ENCODE data around the gene PITPNC1.

DNA sequence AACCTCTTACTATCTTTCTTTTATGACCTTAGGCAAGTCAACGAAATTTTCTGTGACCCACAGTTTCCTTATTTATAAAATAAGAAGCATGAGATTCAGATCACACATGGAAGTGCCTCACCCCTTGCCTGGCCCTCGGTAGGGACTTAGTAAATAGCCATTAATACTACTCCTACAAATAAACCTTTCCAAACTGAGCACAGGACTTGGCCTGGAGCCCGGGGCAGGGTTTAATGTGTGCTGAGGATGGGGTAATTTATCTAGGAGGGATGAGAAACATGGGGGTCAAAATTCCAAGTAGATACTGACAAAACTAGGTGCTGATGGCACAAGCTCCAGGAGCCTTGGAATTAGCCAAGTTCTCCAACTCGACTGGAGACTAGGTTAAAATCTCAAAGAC, 35.0 kb downstream of the PITPNC1 start:
- TF ChIP-seq, protein P1, sequence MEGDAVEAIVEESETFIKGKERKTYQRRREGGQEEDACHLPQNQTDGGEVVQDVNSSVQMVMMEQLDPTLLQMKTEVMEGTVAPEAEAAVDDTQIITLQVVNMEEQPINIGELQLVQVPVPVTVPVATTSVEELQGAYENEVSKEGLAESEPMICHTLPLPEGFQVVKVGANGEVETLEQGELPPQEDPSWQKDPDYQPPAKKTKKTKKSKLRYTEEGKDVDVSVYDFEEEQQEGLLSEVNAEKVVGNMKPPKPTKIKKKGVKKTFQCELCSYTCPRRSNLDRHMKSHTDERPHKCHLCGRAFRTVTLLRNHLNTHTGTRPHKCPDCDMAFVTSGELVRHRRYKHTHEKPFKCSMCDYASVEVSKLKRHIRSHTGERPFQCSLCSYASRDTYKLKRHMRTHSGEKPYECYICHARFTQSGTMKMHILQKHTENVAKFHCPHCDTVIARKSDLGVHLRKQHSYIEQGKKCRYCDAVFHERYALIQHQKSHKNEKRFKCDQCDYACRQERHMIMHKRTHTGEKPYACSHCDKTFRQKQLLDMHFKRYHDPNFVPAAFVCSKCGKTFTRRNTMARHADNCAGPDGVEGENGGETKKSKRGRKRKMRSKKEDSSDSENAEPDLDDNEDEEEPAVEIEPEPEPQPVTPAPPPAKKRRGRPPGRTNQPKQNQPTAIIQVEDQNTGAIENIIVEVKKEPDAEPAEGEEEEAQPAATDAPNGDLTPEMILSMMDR (IDR thresholded peaks at IDR 0.05), result no peak
- no peak for TF ChIP-seq EP300 (IDR thresholded peaks at IDR 0.05)

All from upper lobe of left lung (tissue), 4 donors.